HepG2 (cell line): ENCODE data around the gene SPRED2. TPM values are rescaled to one million over a fixed set of nuclear protein-coding genes. Genes with fewer than 3 reads are reported as not detected.

ENCODE experiments used
- ATAC-seq: fragments of 200-7000 bp; cut with Tn5 transposase; 3 replicates; pipeline ENCODE4 v1.9.1; 2020; ENCODE audit warnings: mild to moderate bottlenecking, moderate library complexity
- BruUV-seq: library from RNA; stranded (reverse); fragments of 400-500 nt; replicated peaks from 2 replicates; lab custom pipeline; 2021; lab: Mats Ljungman, UMichigan
- CTCF ChIA-PET: fragments of 300-600 bp; formaldehyde crosslinking; extraction: SDS; loops from one replicate; lab custom pipeline; 2021; ENCODE audit warnings: low total read pairs, inconsistent platforms, low intra/inter-chr PET ratio; lab: Yijun Ruan, JAX
- POLR2A ChIA-PET: fragments of 350-600 bp; sonication (Branson Sonifier 250); formaldehyde crosslinking; loops from one replicate; lab custom pipeline; 2020; ENCODE audit warnings: antibody characterized with exemption, inconsistent platforms; lab: Yijun Ruan, JAX
- DNase-seq: peaks from one replicate; pipeline ENCODE4 v3.0.0-alpha.2; 2015; ENCODE audit warnings: low spot score
- FAIRE-seq: peaks from 3 replicates; lab custom pipeline; 2011; peaks lifted over from hg19 to GRCh38; lab: Jason Lieb, UNC
- H2AFZ ChIP-seq: one replicate; pipeline ENCODE4 v1.6.1; 2011; ENCODE audit warnings: low read length, inconsistent platforms
- H3K27ac ChIP-seq: fragments of 300-600 bp; 3 replicates; pipeline ENCODE4 v1.8.0; 2011; ENCODE audit warnings: mixed run types, mild to moderate bottlenecking, mixed read lengths, low read length, inconsistent platforms; ENCODE audit not compliant: insufficient read depth; ENCODE audit errors: extremely low read length
- H3K27me3 ChIP-seq, 2 experiments: fragments of 200-600 bp in 1 of 2; 2 replicates in 1 of 2; 3 replicates in 1 of 2; pipeline versions ENCODE4 v1.6.0 to v1.8.0; 2011; ENCODE audit warnings: low read length in 2 of 2, mild to moderate bottlenecking in 2 of 2, moderate library complexity in 2 of 2, inconsistent platforms in 1 of 2; ENCODE audit not compliant: insufficient read depth in 2 of 2, control insufficient read depth in 1 of 2
- H3K36me3 ChIP-seq, 2 experiments: fragments of 200-600 bp in 1 of 2; replicated peaks in 1 of 2; 2 replicates in 1 of 2; 3 replicates in 1 of 2; pipeline versions ENCODE4 v1.5.1 to v1.8.0; 2011; ENCODE audit warnings: low read length in 2 of 2, inconsistent platforms in 1 of 2; ENCODE audit not compliant: insufficient read depth in 2 of 2, control insufficient read depth in 1 of 2
- H3K4me1 ChIP-seq: 2 replicates; pipeline ENCODE4 v1.5.1; 2012; ENCODE audit warnings: low read length, inconsistent platforms; ENCODE audit not compliant: insufficient read depth
- H3K4me2 ChIP-seq: 2 replicates; pipeline ENCODE4 v1.6.0; 2011; ENCODE audit warnings: low read depth, low read length, inconsistent platforms
- H3K4me3 ChIP-seq, 3 experiments: fragments of 200-600 bp in 1 of 3; sonication (generic), shearing (Covaris generic) in 1 of 3; replicated peaks in 1 of 3; 2 replicates each; pipeline ENCODE4 v1.5.1; 2011 to 2016; ENCODE audit warnings: low read length in 3 of 3, inconsistent platforms in 2 of 3, low read depth in 2 of 3, mild to moderate bottlenecking in 2 of 3, control low read depth in 1 of 3, mixed read lengths in 1 of 3; ENCODE audit not compliant: insufficient read depth in 1 of 3
- H3K79me2 ChIP-seq: one replicate; pipeline ENCODE4 v1.6.1; 2011; ENCODE audit warnings: low read length, inconsistent platforms; ENCODE audit not compliant: insufficient read depth
- H3K9ac ChIP-seq: 2 replicates; pipeline ENCODE4 v1.6.0; 2011; ENCODE audit warnings: mild to moderate bottlenecking, low read depth, low read length, inconsistent platforms; ENCODE audit not compliant: insufficient read depth
- H3K9me3 ChIP-seq: 2 replicates; pipeline ENCODE4 v1.5.1; 2012; ENCODE audit warnings: mild to moderate bottlenecking, low read length
- H4K20me1 ChIP-seq: 2 replicates; pipeline ENCODE4 v1.6.0; 2011; ENCODE audit warnings: inconsistent platforms, mild to moderate bottlenecking, low read length, moderate library complexity; ENCODE audit not compliant: insufficient read depth
- AKNA ChIP-seq: sonication (generic); formaldehyde crosslinking; IDR thresholded peaks from 2 replicates; pipeline ENCODE4 v1.4.0; 2020; ENCODE audit warnings: missing genetic modification reagents, borderline replicate concordance
- BCL6 ChIP-seq: IDR thresholded peaks from 2 replicates; pipeline ENCODE4 v1.6.1; 2016; ENCODE audit warnings: missing genetic modification reagents, missing compliant biosample characterization
- DDIT3 ChIP-seq: sonication (generic); formaldehyde crosslinking; IDR thresholded peaks from 2 replicates; pipeline ENCODE4 v1.4.0; 2020; ENCODE audit warnings: mild to moderate bottlenecking, missing genetic modification reagents
- ESRRA ChIP-seq: sonication (generic); formaldehyde crosslinking; IDR thresholded peaks from 2 replicates; pipeline ENCODE4 v1.5.1; 2020; ENCODE audit warnings: mild to moderate bottlenecking, low read depth, missing genetic modification reagents
- HNRNPH1 ChIP-seq: fragments of 200-400 bp; formaldehyde crosslinking; optimal IDR thresholded peaks from 2 replicates; pipeline ENCODE3; 2017; ENCODE audit warnings: mild to moderate bottlenecking, low read depth, low read length
- IRX3 ChIP-seq: sonication (generic); formaldehyde crosslinking; IDR thresholded peaks from 2 replicates; pipeline ENCODE4 v1.8.1; 2023; ENCODE audit warnings: mild to moderate bottlenecking, low read depth, missing genetic modification reagents, borderline replicate concordance
- MAFF ChIP-seq: IDR thresholded peaks from 2 replicates; pipeline ENCODE4 v1.6.1; 2011; ENCODE audit warnings: low read depth, low read length, improper control_type of control experiment
- MLLT10 ChIP-seq: sonication (generic); formaldehyde crosslinking; IDR thresholded peaks from 2 replicates; pipeline ENCODE4 v1.4.0; 2020; ENCODE audit warnings: missing genetic modification reagents
- NCOA1 ChIP-seq: sonication (generic); formaldehyde crosslinking; IDR thresholded peaks from 2 replicates; pipeline ENCODE4 v1.9.0; 2021; ENCODE audit warnings: missing genetic modification reagents
- NKX3-1 ChIP-seq: sonication (generic); formaldehyde crosslinking; IDR thresholded peaks from 2 replicates; pipeline ENCODE4 v1.5.0; 2020; ENCODE audit warnings: missing genetic modification reagents
- XBP1 ChIP-seq: sonication (generic); formaldehyde crosslinking; IDR thresholded peaks from 2 replicates; pipeline ENCODE4 v1.5.0; 2020; ENCODE audit warnings: missing genetic modification reagents
- ZNF276 ChIP-seq: sonication (generic); formaldehyde crosslinking; IDR thresholded peaks from 2 replicates; pipeline ENCODE4 v1.4.0; 2020; ENCODE audit warnings: mild to moderate bottlenecking, low read depth, missing genetic modification reagents
- ZNF775 ChIP-seq: sonication (generic); formaldehyde crosslinking; IDR thresholded peaks from 2 replicates; pipeline ENCODE4 v1.4.0; 2020; ENCODE audit warnings: missing genetic modification reagents, mild to moderate bottlenecking, moderate library complexity, borderline replicate concordance
- ZNF891 ChIP-seq: sonication (generic); formaldehyde crosslinking; IDR thresholded peaks from 2 replicates; pipeline ENCODE4 v1.5.0; 2020; ENCODE audit warnings: mild to moderate bottlenecking, missing genetic modification reagents
- WGBS: methylation state at CpG from one replicate; pipeline ENCODE4 v1.1.6; 2017; ENCODE audit warnings: low lambda C conversion rate; 5-methylcytosine and 5-hydroxymethylcytosine counted together
- in situ Hi-C: cut with HindIII; loops from 2 replicates; pipeline ENCODE4 v1.10.0; 2017; ENCODE audit warnings: low pct_unique_long_range_greater_than_20kb; ENCODE audit not compliant: extremely low pct_ligation_motif_present
- intact Hi-C: fragments of 100-400 bp; cut with micrococcal nuclease; formaldehyde crosslinking; loops from one replicate; pipeline ENCODE4 v1.10.0; 2022; ENCODE audit not compliant: unreplicated experiment
- polyA plus RNA-seq, 8 experiments: library from polyadenylated mRNA; depleted of rRNA in 3 of 8; stranded (reverse) in 7 of 8; unstranded in 1 of 8; fragments of >200 nt; fragmentation: Illumina TruSeq in 4 of 8; extraction: Trizol in 4 of 8; gene quantifications; 2 replicates each; pipeline versions ENCODE4 v1.2.1 to v1.2.3, GENCODE V29; 2011 to 2016; ENCODE audit warnings: low read depth in 4 of 8, missing spikeins in 1 of 8, mixed read lengths in 1 of 8; ENCODE audit not compliant: insufficient read depth in 1 of 8
- total RNA-seq, 5 experiments: library from RNA; depleted of rRNA; stranded (reverse); fragments of >200 nt; fragmentation: Illumina TruSeq; extraction: Trizol; gene quantifications; 2 replicates each; pipeline ENCODE4 v1.2.3, GENCODE V29; 2016; ENCODE audit warnings: low read depth in 1 of 5

The SPRED2 gene
- total and polyA plus RNA-seq, 2 of the 13 experiments (the other 11 are each of a cell fraction or from before 2014, with no cell fraction given) = 13.0 to 37.0 TPM

DNA sequence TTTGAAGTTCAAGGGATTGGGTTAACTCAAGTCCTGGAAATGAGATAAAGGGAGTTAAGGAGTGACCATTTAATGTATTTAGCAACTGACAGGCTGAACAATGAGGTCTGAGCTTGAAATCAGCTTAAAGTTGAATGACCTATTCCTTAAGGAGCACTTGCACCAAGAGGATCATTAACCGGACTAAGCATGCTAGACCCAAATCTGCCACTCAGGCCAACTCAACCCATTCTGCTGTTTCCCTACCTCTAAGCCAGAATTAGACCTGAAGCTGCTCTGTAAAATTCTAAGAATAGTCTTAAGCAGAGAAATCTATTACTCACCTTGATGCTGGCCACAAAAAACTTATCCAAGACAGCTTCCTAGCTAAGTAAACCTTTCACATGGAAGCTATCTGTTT is 59.8 kb downstream of the SPRED2 start:
- DNase-seq = no peak
- peak overlapping the region; percentile 60 for H3K4me2 ChIP-seq
- H3K9ac ChIP-seq = peak overlapping the region; percentile 5
- POLR2A ChIA-PET = interaction anchor here (1.1 to 5.2 kb wide), 14 partner anchors 9 to 718 kb away, joined by 3 to 66 read pairs (median 6); partner anchors contain the start of genes ACTR2, CEP68 and SPRED2
- no peak for ATAC-seq
- no peak overlapping the region for H2AFZ ChIP-seq
- peak overlapping the region; percentile 67 for H3K27ac ChIP-seq
- BruUV-seq = no TSS peak
- H3K4me1 ChIP-seq = peaks cover 95% of the 10 kb centered on the region
- CTCF ChIA-PET = no interaction called here
- H3K4me3 ChIP-seq = peak overlapping the region in 1 of 3 experiments; percentile 21; a peak in 1 of 6 replicates
- no peaks in the 10 kb centered on the region for H4K20me1 ChIP-seq
- WGBS = 100% methylated on average over 1 of the region's 1 CpG
- H3K27me3 ChIP-seq = no peaks in the 10 kb centered on the region
- TF ChIP-seq MLLT10 (no peak), BCL6 (CRISPR knock-in tag) (peak; percentile 69; the same call in 1 of the 2 replicates), DDIT3 (CRISPR knock-in tag) (no peak), HNRNPH1 (no peak), NCOA1 (CRISPR knock-in tag) (0 out of 2 replicates have a peak, but pooled peaks have one; percentile 16), ZNF891 (CRISPR knock-in tag) (no peak), AKNA (no peak), ZNF276 (no peak), XBP1 (CRISPR knock-in tag) (0 out of 2 replicates have a peak, but pooled peaks have one; percentile 21), MAFF (no peak), IRX3 (CRISPR knock-in tag) (no peak), NKX3-1 (CRISPR knock-in tag) (0 out of 2 replicates have a peak, but pooled peaks have one; percentile 11), ZNF775 (no peak), ESRRA (CRISPR knock-in tag) (no peak)
- no peak for FAIRE-seq
- peaks cover 0 to 21% of the 10 kb centered on the region in 2 experiments; a peak in 3 of 5 replicates for H3K36me3 ChIP-seq
- intact Hi-C loops = loop anchor here (1.0 kb wide), 1 partner anchor 10 kb away; no protein-coding TSS in a partner anchor
- H3K9me3 ChIP-seq = no peaks in the 10 kb centered on the region
- in situ Hi-C loops = no loop called here
- peaks cover 93% of the 10 kb centered on the region for H3K79me2 ChIP-seq
